K562 (cell line): ENCODE measurements around the gene LIN9. TPM values are rescaled to one million over a fixed set of nuclear protein-coding genes. Genes with fewer than 3 reads are reported as not detected.

Experiments
- ARID2 ChIP-seq: fragments of 450-650 bp; IDR thresholded peaks from 2 replicates; pipeline ENCODE4 v1.6.1; 2017; ENCODE audit warnings: antibody characterized with exemption, mild to moderate bottlenecking
- CBX3 ChIP-seq, 2 experiments: IDR thresholded peaks; 1 replicate in 1 of 2; 2 replicates in 1 of 2; pipeline ENCODE4 v1.6.1; 2012; ENCODE audit warnings: inconsistent platforms in 2 of 2, low read length in 2 of 2, borderline replicate concordance in 1 of 2, control low read depth in 1 of 2
- CCNT2 ChIP-seq: IDR thresholded peaks from 2 replicates; pipeline ENCODE4 v1.6.1; 2011; ENCODE audit warnings: borderline replicate concordance, low read depth, mild to moderate bottlenecking, moderate library complexity, mixed read lengths, low read length; ENCODE audit not compliant: insufficient read length; ENCODE audit errors: extremely low read depth
- CREB3 ChIP-seq: fragments of 450-650 bp; conservative IDR thresholded peaks from 2 replicates; pipeline ENCODE4 v1.6.1; 2016; ENCODE audit warnings: missing genetic modification characterization, low read depth, mild to moderate bottlenecking, missing compliant biosample characterization, moderate library complexity
- CTBP1 ChIP-seq: fragments of 450-650 bp; IDR thresholded peaks from 2 replicates; pipeline ENCODE4 v1.6.1; 2016; ENCODE audit warnings: borderline replicate concordance
- HMG20B ChIP-seq: fragments of 250-450 bp; sonication (Bioruptor Pico); IDR thresholded peaks from 2 replicates; pipeline ENCODE4 v1.5.0; 2021; ENCODE audit warnings: mild to moderate bottlenecking
- KDM2B ChIP-seq: fragments of 250-450 bp; sonication (Bioruptor Pico); IDR thresholded peaks from 2 replicates; pipeline ENCODE4 v1.8.0; 2021; ENCODE audit warnings: mild to moderate bottlenecking, moderate library complexity
- MAZ ChIP-seq, 2 experiments: fragments of 450-650 bp in 1 of 2; sonication (generic) in 1 of 2; formaldehyde crosslinking; IDR thresholded peaks in 1 of 2; conservative IDR thresholded peaks in 1 of 2; 2 replicates each; pipeline versions ENCODE4 v1.4.0 to v1.5.0; 2020; ENCODE audit warnings: mild to moderate bottlenecking in 1 of 2, missing genetic modification reagents in 1 of 2
- MYNN ChIP-seq, 2 experiments: sonication (generic); formaldehyde crosslinking in 1 of 2; IDR thresholded peaks; 2 replicates each; pipeline versions ENCODE4 v1.5.0 to v1.6.1; 2016 to 2020; ENCODE audit warnings: antibody characterized with exemption in 1 of 2, missing genetic modification reagents in 1 of 2
- PREB ChIP-seq: sonication (generic); formaldehyde crosslinking; IDR thresholded peaks from 2 replicates; pipeline ENCODE4 v1.8.1; 2023; ENCODE audit warnings: mild to moderate bottlenecking, missing genetic modification reagents
- PYGO2 ChIP-seq: fragments of 450-650 bp; IDR thresholded peaks from 2 replicates; pipeline ENCODE4 v1.6.1; 2016; ENCODE audit warnings: mild to moderate bottlenecking, missing genetic modification characterization, moderate library complexity, missing compliant biosample characterization
- RAD51 ChIP-seq: fragments of 450-650 bp; IDR thresholded peaks from 2 replicates; pipeline ENCODE4 v1.7.1; 2016; ENCODE audit warnings: low read depth, mild to moderate bottlenecking, borderline replicate concordance
- STAT6 ChIP-seq: sonication (generic); formaldehyde crosslinking; IDR thresholded peaks from 2 replicates; pipeline ENCODE4 v1.8.1; 2023; ENCODE audit warnings: mild to moderate bottlenecking, missing genetic modification reagents
- SUPT5H ChIP-seq: fragments of 450-650 bp; IDR thresholded peaks from 2 replicates; pipeline ENCODE4 v1.6.1; 2016
- TAF7 ChIP-seq: fragments of 450-650 bp; IDR thresholded peaks from 2 replicates; pipeline ENCODE4 v1.6.1; 2016; ENCODE audit warnings: missing genetic modification characterization, missing compliant biosample characterization
- TBL1XR1 ChIP-seq, 2 experiments: IDR thresholded peaks; 2 replicates each; pipeline ENCODE4 v1.6.1; 2012; ENCODE audit warnings: improper control_type of control experiment in 2 of 2, low read length in 2 of 2, mild to moderate bottlenecking in 1 of 2
- TEAD1 ChIP-seq, 2 experiments: fragments of 450-650 bp in 1 of 2; sonication (generic) in 1 of 2; formaldehyde crosslinking; IDR thresholded peaks; 2 replicates each; pipeline versions ENCODE4 v1.4.0 to v1.8.0; 2020 to 2022; ENCODE audit warnings: mild to moderate bottlenecking in 2 of 2, missing genetic modification reagents in 1 of 2
- TEAD2 ChIP-seq: fragments of 450-650 bp; IDR thresholded peaks from 2 replicates; pipeline ENCODE4 v1.6.1; 2016; ENCODE audit warnings: missing genetic modification characterization, control low read depth, missing compliant biosample characterization
- ZBTB12 ChIP-seq: fragments of 250-450 bp; sonication (Bioruptor Pico); IDR thresholded peaks from 2 replicates; pipeline ENCODE4 v1.4.0; 2020
- ZNF511 ChIP-seq: sonication (generic); formaldehyde crosslinking; IDR thresholded peaks from 2 replicates; pipeline ENCODE4 v1.8.0; 2022; ENCODE audit warnings: mild to moderate bottlenecking, missing genetic modification reagents
- polyA plus RNA-seq, 8 experiments: library from polyadenylated mRNA; depleted of rRNA in 4 of 8; stranded (reverse) in 5 of 8; unstranded in 3 of 8; fragments of >200 nt; fragmentation: Nextera tagmentation in 2 of 8; fragmentation: Illumina TruSeq in 1 of 8; extraction: Ambion mirVana in 2 of 8; extraction: Trizol in 1 of 8; gene quantifications; 2 replicates each; pipeline versions ENCODE4 v1.2.1 to v1.2.3, GENCODE V29; 2011 to 2014; ENCODE audit warnings: inconsistent platforms in 1 of 8, missing spikeins in 1 of 8
- total RNA-seq, 7 experiments: library from RNA; depleted of rRNA in 6 of 7; stranded (reverse); fragments of >200 nt in 6 of 7; fragmentation: Illumina TruSeq in 2 of 7; extraction: Trizol in 2 of 7; gene quantifications; 2 replicates each; pipeline versions ENCODE4 v1.2.1 to v1.2.3, GENCODE V29; 2011 to 2021; ENCODE audit warnings: low replicate concordance in 1 of 7

Gene LIN9
- total and polyA plus RNA-seq, 9 of the 15 experiments (the other 6 are each of a cell fraction or from before 2014, with no cell fraction given): 18.8 to 33.0 (median 25.5) TPM

GRCh38 chr1:226309398-226310244, 657 bp upstream of the LIN9 start (continued):
- TF ChIP-seq CBX3 (IDR thresholded peaks at IDR 0.05; ENCODE audit: borderline replicate concordance in 1 of 2, low read length in 2 of 2): no peak
- 0 out of 4 replicates have a peak, but pooled peaks of 1 of the 2 experiments have one; percentile 33 for TF ChIP-seq TEAD1 (CRISPR knock-in tag; IDR thresholded peaks at IDR 0.05)
- TF ChIP-seq RAD51: no peak
- 0 out of 2 replicates have a peak, but pooled peaks have one; percentile 41 for TF ChIP-seq CTBP1
- TF ChIP-seq CCNT2: no peak
- 0 out of 4 replicates have a peak, but pooled peaks of 1 of the 2 experiments have one; percentile 3 for TF ChIP-seq TBL1XR1 (IDR thresholded peaks at IDR 0.05; ENCODE audit: low read length in 2 of 2)
- peak in 1 of 2 experiments; percentile 70; a peak in 3 of 4 replicates for TF ChIP-seq MAZ (CRISPR knock-in tag; conservative IDR thresholded peaks at IDR 0.05 in 1 of 2, IDR thresholded peaks at IDR 0.05 in 1 of 2)
- TF ChIP-seq STAT6 (CRISPR knock-in tag): no peak
- peak; percentile 67; the same call in 1 of the 2 replicates for TF ChIP-seq ZNF511 (CRISPR knock-in tag)
- no peak for TF ChIP-seq MYNN (IDR thresholded peaks at IDR 0.05)
- no peak for TF ChIP-seq MYNN (CRISPR knock-in tag; IDR thresholded peaks at IDR 0.05)
- TF ChIP-seq PREB: no peak
- no peak; the same call in 1 of the 2 replicates for TF ChIP-seq SUPT5H
- no peak for TF ChIP-seq TAF7 (tag)
- no peak for TF ChIP-seq HMG20B (CRISPR knock-in tag)
- 0 out of 2 replicates have a peak, but pooled peaks have one; percentile 5 for TF ChIP-seq ARID2
- no peak for TF ChIP-seq TEAD2 (tag)
- TF ChIP-seq KDM2B: peak; percentile 87
- TF ChIP-seq ZBTB12 (CRISPR knock-in tag): no peak
- no peak for TF ChIP-seq PYGO2 (tag)
- TF ChIP-seq CREB3: no peak
